HG03558 (cell line): ENCODE results near the gene MYL6.
"Not testable (repeated sequence)": the region's sequence is repeated elsewhere in the genome, so short reads cannot be mapped to it uniquely, and the experiment has no call there.

Experiments used
- ATAC-seq: cut with Tn5 transposase; IDR thresholded peaks from one replicate; pipeline ENCODE4 v1.9.1; 2021; ENCODE audit warnings: moderate number of reproducible peaks; ENCODE audit not compliant: unreplicated experiment; ENCODE audit errors: extremely low read depth

Gene MYL6

DNA sequence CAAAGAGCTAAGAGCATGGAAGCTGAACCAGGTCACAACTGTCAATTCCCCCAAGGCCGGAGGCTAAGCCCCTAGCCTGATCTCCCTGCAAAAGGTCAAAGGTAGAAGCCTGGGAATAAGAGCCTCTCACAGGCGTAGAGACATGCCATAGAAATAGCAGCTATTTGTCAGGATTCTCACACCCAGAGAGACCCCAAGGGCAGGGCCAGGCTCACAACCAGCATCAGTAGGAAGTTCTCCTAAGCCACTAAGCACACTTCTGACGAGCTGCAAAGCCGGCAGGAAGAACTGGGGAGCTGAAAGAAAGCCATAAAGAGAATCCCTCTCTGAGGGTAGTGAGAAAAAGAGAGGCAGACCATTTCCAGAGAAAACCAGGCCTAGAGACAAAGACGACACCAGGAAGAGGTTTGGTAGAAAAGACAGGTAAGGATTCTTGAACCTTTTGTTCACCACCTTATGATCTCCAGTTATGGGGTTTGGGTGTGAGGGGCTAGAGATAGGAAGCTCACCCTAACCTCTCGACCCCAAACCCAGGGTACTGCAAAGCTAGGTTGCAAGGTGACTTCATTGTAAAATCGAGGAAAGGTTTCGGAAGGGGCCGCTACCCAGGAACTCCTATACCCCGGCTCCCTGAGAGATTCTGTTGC, 30.1 kb downstream of the MYL6 start:
- ATAC-seq, result no peak

DNA sequence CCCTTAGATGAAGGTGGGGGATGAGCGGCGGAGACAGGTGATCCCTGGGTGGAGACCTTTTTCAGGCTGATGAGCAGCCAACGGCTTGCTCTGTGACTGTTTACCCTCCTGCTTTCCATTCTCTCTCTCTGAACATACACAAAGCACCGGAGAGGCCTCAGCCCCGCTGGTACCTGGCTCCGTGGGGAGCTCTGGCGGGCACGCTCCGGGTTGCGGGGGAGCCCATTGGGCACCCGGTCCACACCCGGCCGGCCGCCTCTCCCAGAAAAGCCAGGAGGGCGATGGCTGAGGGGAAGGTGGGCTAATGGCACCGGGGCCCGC, 30.6 kb downstream of the MYL6 start:
- no peak for ATAC-seq

DNA sequence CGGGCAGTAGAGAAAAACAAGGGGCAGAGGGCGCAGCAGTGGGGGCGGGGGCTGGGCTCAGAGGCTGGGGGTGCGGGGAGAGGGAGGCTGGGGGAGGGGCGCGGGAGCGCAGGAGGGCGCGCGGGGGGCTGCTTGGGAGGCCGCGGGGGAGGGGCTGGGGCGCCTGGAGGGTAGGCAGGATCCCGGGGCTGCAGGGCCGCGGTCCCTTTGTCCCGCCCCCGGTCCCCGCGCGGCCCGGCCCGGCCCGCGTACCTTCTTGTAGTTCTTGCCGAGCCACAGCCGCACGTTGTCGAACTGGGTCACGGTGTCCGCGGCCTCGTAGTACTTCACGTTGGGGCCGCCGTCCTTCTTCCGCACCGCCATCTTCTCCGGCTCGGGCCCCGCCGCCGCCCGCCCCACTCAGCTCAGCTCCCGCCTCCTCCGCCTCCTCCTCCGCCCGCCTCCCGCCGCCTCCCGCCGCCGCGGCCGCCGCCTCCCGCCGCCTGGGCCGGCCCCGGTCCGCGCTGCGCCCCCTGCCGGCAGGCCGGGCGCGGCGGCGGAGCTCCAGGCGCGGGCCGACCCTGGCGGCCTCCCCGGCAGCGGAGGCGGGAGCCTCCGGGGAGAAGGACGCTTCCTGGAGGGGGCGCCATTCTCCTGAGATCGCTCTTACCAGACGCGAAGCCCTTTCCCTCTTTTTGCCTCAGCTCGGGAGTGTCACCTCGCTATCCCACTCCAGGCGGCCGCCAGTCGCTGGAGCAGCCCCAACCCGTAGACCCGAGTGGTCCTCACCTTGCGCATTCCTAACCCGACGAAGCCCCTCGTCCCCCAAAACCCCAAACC, 31.1 kb downstream of the MYL6 start, which contains the start of gene SMARCC2:
SMARCC2 (minus strand) TSS at position 385 of the 819 bp plus-strand sequence; CDS start at position 363, 22 bp downstream.
- ATAC-seq, result no peak

DNA sequence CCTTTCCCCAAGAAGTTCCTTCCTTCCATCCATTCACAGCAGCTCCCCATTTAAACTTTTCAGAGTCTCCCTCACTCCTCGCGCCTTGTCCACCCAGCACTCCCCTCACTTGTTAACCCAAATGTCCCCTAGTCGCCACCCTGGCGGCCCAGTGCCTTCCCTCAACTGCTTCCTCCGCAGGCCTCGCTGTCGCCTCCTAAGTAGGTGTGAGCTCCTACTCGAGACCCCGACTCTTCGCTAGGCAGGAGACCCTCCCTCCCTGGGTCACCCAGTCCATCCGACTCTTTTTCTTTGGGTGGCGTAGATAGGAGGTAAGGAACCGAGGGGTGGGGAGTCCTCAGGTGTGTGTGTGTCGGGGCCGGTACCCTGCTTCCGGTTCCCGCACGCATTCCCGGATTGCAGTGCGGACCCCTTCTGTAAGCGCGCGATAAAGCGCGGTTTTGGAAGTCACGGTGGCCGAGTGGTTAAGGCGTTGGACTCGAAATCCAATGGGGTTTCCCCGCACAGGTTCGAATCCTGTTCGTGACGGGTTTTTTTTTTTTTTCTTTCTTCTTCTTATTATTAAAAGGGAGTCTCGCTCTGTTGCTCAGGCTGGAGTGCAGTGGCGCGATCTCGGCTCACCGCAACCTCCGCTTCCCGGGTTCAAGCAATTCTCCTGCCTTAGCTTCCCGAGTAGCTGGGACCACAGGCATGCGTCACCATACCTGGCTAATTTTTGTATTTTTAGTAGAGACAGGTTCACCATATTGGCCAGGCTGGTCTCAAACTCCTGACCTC, 31.9 kb downstream of the MYL6 start:
- ATAC-seq, result no peak

DNA sequence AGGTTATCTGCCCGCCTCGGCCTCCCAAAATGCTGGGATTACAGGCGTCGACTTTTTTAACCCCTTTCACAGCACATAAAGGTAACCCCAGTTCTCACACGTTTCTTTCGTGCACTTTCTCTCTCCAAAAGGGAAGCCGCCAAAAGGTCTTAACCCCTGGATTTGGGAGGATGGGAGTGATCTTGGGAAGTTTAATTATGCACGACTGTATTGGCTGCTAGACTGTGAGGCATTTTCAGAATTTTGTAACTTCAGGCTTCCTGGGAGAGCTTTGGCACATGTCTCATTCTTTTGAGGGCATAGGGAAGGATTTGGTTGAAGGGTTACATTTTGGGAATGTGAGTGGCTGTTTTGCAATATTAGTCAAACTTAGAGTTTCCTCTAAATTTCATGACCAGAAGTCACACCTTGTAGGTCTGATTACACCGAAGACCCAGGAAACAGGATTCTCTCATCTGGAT, 32.6 kb downstream of the MYL6 start:
- ATAC-seq, result no peak

DNA sequence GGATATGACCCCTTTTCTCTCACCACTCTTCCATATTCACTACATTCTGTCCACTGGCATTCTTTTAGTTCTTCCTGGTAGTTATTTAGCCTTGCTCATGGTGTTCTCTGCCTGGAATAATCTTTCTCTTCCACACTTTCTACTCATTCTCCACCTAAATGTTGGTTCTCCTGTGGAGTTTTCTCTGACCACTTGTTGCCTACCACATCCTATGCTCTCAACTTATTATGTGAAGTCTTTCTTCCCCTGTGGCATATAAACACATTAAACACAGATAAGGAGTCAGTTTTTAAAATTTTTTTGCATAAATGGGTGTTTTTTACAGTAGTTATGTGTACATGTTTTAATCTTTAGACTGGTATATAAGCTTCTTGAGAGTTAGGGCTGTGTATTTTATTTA, 34.4 kb downstream of the MYL6 start:
- ATAC-seq, result no peak

DNA sequence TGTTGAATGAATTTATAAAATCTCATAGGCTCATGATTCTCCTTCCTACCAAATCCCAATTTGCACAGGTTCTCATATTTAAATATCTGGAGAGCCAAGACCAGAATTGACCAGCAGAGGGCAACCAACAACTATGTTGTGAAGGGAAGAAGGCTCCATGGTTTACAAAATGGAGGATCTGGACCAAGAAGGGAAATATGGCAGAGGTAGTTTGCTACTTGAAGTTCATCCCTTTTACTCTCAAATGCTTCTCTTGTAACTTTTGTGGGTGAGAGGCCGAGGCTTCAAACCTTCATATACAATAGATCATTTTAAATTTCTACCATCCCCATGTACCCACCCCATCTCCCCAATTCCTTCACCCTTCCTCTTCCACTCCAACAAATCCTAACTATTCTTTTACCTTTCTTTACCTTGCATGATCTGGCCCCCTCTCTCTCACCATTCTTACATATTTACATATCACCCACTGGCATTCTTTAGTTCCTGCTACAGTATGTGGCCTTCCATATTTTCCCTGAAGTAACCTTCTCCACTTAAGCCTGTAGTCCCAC, 34.9 kb downstream of the MYL6 start:
- ATAC-seq, result no peak

DNA sequence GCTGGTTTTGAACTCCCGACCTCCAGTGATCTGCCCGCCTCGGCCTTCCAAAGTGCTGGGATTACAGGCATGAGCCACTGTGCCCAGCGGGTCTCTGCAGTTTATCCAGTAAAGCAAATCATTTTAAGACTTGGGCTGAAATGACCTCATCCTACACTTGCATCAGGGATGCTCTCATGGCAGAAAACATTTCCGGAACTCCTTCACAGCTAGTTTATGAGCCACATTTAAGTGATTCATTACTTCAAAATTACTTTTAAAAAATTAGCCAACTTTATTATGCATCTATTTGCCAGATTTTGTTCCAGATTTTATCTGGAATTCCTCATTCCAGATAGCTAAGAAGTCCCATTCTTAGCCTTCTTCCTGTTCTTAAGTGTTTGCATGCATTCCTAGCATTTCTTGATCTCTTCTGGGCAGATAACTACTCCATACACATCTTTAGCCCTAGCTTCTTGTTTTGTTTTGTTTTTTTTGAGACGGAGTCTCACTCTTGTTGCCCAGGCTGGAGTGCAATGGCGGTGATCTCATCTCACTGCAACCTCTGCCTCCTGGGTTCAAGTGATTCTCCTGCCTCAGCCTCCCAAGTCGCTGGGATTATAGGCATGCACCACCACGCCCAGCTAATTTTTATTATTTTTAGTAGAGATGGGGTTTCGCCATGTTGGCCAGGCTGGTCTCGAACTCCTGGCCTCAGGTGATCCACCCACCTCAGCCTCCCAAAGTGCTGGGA, 38.8 kb downstream of the MYL6 start:
- not testable (repeated sequence) for ATAC-seq

DNA sequence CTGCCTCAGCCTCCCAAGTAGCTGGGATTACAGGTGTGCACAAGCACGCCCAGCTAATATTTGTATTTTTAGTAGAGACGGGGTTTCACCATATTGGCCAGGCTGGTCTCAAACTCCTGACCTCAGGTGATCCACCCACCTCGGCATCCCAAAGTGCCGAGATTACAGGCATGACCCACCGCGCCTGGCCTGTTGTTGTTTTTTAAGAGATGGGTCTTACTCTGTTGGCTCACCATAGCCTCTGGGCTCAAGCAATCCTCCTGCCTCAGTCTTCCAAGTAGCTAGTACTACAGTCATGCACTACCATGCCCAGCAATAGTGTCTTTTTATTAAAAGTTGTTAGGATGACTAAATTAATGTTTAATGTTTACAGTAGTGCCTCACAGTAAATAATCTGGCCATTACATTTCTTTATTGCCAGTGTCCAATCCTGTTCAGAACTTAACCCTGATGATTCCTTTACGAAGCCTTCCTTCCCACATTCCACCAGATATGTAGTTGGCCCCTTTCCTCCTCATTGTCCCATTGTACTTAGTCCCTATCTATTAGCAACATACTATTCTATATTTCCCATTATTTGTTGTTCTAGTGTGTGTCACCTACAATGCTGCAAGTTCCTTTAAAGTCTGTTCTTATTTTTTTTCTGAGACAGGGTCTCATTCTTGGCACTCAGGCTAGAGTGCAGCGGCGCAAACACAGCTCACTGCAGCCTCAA, 39.9 kb downstream of the MYL6 start:
- no peak for ATAC-seq

DNA sequence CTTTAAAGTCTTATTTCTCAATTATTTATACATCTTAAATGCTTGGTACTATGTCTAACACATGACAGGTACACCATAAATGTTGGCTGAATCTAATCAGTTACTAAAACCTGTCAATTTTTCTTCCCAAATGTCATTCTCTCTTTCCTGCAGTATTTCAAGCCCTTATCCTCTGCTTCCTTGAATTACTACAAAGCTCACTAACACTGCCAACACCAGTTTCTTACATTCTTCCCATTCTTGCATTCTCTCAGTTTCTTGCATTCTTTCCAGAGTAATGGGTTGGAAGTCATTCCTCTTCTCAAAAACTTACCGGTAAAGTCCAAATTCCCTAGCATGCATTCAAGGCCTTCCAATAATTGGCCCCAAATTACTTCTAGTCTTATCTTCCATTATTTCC, 40.7 kb downstream of the MYL6 start:
- no peak for ATAC-seq

DNA sequence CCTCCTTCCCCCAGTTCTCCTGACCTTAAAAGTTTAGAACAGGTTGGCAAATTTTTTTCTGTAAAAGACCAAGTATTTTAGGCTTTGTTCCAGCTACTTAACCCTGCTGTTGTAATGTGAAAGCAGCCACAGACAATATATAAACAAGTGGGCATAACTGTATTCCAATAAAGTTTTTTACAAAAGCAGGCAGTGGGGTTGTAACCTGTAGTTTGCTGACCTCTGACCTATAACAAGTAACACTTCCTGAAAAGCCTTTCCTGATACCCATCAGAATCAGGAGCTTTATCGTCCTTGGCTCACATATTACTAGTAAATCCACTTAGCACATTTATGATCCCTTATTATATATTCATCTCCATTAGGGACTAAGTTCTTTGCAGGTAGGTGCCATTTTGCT, 44.2 kb downstream of the MYL6 start:
- no peak for ATAC-seq

DNA sequence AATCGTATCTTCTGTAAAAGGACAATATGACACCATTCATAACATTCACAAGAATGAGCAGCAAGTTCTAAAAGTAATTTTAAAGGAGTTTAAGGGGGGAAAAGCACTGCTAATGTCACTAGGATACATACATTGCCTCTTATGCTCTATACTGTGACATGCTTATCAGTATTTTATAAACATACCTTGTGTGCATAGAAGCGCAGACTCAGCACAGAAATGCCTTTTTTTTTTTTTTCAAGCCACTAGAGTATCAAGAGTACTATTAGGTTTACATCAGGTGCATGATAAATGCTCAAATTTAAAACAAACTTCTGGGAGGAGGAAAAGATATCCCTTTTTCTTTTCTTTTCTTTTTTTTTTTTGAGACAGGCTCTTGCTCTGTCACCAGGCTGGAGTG, 44.7 kb downstream of the MYL6 start:
- no peak for ATAC-seq

DNA sequence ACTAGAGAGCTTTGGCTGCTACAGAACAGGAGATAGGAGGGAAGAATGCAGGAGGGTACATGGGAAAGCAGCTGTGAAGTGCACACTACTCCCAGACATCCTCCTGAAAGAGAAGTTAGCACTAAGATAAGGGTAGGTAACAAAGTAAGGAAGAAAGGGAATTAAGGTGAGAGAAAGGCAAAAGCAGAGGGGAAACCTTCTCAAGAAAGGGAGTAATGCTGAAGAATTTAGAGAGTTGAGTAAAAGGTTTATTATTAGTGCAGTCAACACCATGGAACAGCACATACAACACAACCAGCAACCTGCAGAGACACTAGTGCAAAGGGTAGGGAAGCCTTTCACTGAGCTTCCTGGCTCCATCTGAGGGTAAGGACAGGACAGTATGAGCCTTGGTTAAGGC, 46.1 kb downstream of the MYL6 start:
- no peak for ATAC-seq

DNA sequence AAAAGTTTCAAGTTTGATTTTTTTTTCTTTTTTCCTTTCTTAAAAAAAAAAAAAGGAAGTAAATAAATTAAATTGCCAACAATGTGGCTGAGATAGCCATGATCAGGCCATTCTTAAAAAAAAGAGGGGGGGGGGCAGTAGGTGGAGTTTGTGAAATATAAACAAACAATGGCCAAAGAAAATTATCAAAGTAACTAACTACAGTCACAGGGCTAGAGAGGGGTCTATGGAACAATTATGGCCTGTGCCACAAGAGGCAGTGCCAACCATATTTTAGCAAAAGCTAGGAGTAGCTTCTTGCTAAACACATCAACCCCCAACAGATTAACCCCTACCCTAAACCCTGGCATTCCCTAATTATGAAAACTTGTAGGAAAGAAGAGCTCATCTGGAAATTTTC, 47.3 kb downstream of the MYL6 start:
- no peak for ATAC-seq

DNA sequence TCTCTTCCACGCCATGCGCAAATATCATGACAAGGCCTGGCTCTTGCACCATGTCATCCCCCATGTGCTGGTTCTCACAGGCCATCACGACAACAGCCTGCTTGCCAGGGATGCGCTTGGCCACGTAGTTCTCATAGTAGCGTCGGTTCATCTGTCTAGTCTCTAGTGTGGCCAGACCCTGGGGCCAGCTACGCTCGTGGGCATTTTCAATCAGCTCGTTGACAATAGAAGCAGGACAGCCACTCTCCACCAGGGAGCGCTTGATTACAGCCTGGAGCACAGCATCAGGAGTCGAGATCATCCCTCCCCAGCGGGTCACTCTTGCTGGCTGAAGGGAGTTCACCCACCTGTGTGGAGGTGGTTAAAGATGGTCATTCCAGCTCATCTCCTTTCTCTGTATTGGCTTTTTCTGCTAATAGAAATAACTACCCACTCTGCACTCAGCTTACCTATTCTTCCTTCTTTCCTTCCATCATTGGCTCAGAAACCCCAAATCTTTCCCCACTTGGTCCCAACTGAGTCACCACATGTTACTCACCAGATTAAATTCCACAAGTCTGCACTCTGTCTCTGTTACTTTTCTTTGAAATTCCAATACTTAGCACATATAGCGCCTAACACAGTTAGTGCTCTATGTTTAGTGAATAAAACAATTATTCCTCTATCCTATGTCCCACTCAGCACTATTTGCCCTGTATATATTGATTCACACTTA, 48.5 kb downstream of the MYL6 start:
- no peak for ATAC-seq

DNA sequence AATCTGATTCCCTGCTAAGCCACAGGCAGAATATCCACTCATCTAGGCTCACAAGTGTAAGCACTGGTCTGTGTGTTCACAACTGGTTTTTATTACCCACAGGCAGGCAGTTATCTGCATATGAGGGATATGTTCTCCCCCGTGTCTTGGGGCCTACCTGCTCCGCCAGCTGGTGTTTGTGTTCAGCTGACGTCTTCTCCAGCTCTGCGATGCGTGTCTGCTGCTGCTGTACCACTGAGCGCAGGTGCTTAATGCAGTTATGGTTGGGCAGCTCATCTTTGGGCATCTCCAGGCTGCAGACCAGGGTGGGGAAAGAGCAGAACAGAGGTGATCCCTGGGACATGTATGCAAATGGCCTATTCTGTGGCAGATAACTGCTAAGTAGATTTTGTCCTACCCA, 49.8 kb downstream of the MYL6 start:
- ATAC-seq, result no peak
